ENCODE results near the gene PVALEF.

DNA sequence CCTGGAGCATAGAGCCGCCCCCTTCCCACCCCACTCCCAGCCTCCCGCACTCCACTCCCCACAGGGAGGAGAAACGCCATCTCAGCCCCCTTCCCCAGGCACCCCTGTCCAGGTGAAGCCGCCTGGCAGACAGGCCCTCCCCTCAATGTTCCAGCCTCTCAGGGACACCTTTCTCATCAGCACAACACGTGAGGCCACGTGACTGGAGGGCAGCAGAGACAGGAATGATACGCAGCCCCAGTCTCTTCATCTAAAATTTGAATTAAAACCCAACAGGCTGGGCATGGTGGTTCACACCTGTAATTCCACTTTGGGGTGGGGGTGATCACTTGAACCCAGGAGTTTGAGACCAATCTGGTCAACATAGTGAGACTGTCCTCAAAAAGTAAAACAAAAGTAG, 20.9 kb downstream of the PVALEF start:
- TF ChIP-seq POLR2AphosphoS5 (IDR thresholded peaks at IDR 0.05; ENCODE audit: insufficient read depth, low read depth, low read length), result no peak
- TF ChIP-seq FOS (IDR thresholded peaks at IDR 0.05; ENCODE audit: borderline replicate concordance, insufficient read depth, low read length), result no peak
- TF ChIP-seq, protein P1, sequence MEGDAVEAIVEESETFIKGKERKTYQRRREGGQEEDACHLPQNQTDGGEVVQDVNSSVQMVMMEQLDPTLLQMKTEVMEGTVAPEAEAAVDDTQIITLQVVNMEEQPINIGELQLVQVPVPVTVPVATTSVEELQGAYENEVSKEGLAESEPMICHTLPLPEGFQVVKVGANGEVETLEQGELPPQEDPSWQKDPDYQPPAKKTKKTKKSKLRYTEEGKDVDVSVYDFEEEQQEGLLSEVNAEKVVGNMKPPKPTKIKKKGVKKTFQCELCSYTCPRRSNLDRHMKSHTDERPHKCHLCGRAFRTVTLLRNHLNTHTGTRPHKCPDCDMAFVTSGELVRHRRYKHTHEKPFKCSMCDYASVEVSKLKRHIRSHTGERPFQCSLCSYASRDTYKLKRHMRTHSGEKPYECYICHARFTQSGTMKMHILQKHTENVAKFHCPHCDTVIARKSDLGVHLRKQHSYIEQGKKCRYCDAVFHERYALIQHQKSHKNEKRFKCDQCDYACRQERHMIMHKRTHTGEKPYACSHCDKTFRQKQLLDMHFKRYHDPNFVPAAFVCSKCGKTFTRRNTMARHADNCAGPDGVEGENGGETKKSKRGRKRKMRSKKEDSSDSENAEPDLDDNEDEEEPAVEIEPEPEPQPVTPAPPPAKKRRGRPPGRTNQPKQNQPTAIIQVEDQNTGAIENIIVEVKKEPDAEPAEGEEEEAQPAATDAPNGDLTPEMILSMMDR (IDR thresholded peaks at IDR 0.05; ENCODE audit: extremely low read depth in 1 of 2, insufficient read depth in 1 of 2, low read depth in 1 of 2, low read length in 2 of 2), result no peak
- TF ChIP-seq EZH2 (IDR thresholded peaks at IDR 0.05; ENCODE audit: borderline replicate concordance, low read depth, low read length, severe bottlenecking), result no peak
